DMS53 (cell line): ENCODE results near the gene CSF1.
"Not testable (repeated sequence)": the region's sequence is repeated elsewhere in the genome, so short reads cannot be mapped to it uniquely, and the experiment has no call there.

Source experiments
- DNase-seq: peaks from one replicate; lab custom pipeline; 2025; lab: John Stamatoyannopoulos, UW

Gene CSF1

GRCh38 chr1:109937738-109938137 is 27.1 kb downstream of the CSF1 start:
- peak; percentile 27 for DNase-seq

DNA sequence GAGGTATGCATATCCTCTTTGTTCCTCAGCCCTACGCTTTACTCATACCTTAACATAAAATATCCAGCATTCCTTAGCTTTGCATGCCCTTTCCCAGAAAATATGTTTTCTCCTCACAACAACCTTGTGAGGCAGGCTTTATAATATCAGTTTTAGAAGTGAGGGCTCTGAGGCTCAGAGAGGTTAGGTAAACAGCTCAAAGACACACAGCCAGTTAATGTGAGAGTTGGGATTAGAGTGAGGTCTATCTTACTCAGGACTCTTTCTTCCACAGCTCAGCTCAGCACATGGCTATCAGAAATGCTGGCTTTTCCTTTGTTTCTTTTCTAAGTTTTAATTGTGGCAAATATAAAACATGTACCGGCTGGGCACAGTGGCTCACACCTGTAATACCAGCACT is 27.9 kb downstream of the CSF1 start:
- DNase-seq = no peak

- no peak for DNase-seq
Measured at GRCh38 chr1:109942434-109942833, 31.8 kb downstream of the CSF1 start.

DNA sequence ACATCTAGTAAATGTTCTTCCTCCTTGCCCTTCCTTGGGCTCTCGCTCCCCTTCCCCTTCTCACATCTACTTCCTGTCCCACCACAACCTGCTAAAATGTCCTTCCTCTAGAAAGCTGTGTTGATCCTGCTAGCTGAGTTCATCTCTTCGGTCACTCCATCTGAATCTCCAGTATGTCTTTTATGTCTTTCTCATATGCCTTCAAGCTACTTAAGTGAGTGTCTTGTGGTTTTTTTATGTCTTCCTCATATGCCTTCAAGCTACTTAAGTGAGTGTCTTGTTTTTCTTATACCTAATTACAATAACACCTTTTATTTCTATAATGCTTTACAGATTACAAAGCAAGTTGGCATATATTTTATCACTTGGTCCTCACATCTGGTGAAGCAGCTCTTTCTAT is 33.9 kb downstream of the CSF1 start:
- no peak for DNase-seq

DNA sequence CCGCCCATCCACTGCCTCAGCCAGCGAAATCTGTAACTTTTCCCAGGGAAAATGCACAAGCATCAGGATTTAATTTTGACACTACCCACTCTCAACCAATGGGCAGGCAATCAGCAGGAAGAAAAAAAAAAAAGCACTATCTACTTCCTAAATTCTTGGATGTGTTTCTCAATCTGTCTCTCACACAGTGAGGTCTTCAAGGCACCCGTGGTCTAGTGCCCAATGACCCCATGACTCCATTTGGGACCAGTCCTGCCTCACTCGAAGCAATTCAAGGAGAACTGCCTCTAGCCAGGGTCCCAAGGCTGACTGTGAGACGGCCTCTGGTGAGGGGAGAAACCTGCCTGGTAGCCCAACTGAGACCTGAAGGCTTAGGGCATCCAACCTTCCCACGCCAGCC is 35.9 kb downstream of the CSF1 start:
- no peak for DNase-seq

- peak; percentile 47 for DNase-seq
Measured at GRCh38 chr1:109947582-109948284, 37.1 kb downstream of the CSF1 start.

GRCh38 chr1:109948285-109948630 is 37.6 kb downstream of the CSF1 start:
- DNase-seq = peak; percentile 30

- DNase-seq = no peak
Measured at GRCh38 chr1:109950038-109950437, 39.4 kb downstream of the CSF1 start.

DNA sequence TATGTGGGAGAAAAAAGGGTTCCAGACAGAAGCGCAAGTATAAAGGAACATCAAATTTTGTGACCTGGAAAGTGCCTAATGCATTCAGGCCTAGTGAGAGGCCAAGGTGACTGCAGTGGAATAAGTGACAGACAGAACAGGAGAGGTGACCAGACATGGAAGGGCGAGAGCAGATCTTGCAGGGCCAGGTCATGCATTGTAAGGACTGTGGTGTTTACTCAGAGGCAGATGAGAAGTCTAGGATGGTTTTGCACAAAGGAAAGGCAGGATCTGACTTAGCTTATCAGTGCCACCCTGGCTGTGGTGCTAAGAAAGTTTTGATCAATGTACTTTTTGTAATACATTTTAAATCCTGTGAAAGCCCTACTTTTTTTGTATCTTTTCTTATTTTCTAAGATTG is 39.9 kb downstream of the CSF1 start:
- peak; percentile 54 for DNase-seq

DNA sequence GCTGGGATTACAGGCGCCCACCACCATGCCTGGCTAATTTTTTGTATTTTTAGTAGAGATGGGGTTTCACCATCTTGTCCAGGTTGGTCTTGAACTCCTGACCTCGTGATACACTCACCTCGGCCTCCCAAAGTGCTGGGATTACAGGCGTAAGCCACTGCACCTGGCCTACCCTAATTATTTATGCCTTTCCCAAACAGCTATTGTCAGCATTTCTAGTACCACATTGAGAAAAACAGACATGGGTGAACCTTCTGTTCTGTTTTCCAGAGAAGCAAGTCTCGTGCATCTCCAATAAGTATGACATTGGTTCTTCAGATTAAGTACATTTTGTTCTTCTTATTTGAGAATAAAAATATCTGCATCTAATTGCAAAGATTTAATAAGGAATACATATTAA is 40.9 kb downstream of the CSF1 start:
- not testable (repeated sequence) for DNase-seq

DNA sequence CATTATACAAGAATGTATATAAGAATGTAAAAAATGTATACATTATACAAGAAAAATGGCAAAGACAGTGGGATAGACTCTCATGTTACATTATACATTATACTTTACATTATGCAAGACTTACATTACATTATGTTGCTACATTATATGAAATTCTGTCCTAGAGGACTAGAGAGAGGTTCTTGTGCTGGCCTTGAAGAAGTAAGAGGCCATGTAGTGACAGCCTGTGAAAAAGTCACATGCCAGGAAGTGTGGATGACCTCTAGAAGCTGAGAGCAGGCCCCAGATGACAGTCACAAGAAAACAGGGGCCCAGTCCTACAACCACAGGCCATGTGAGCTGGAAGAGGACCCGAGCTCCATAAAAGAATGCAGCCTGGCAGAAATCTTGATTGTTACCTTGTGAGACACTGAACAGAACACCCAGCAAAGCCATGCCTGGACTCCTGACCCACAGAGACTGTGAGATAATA is 43.4 kb downstream of the CSF1 start:
- DNase-seq = no peak

DNA sequence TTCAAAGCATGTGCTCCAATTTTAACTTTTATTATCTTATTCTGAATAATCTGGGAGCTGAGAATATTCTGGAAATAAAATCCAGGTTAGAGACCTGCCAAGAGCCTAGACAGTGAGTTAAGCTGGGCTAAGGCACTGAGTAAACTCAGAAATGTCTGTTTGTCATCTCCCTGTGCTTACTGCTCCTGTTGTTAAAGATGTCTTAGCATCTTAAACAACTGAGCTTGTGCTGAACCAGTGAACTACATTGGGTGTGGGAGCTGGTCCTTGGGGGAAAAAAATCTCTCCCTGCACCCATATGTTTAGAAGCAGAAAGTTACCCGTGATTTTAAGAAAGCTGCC is 49.0 kb downstream of the CSF1 start:
- DNase-seq = no peak

GRCh38 chr1:109959974-109960744 is 49.5 kb downstream of the CSF1 start:
- peak; percentile 93 for DNase-seq

DNA sequence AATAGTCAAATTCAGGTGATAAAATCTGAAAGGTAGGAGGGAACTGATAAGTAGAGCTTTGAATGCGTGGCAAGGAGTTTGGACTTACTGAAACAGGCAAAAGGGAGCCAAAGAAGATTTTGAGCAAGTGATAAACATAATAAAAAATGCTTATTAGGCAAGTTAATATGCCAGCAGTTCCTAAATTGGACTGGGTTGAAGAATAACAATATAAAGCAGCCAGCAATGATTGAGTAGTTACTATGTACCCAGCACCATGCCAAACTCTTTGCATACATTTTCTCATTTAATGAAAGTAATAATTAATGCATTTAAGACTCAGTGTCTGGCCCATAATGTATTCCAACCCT is 50.1 kb downstream of the CSF1 start:
- DNase-seq = no peak

DNA sequence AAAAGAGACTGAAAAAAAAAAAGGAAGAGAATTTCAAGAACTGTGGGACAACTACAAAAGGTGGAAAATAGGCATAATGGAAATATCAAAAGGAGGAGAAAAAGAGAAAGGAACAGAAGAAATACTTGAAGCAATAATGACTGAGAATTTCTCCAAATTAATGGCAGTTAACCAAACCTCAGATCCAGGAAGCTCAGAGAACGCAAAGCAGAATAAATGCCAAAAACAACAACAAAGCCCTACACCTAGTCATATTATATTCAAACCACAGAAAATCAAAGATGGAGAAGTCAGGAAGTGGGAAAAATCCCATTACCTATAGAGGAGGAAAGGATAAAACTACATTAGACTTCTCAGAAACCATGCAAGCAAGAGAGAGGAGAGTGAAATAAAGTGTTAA is 53.2 kb downstream of the CSF1 start:
- DNase-seq = no peak

GRCh38 chr1:109969146-109969829 is 58.6 kb downstream of the CSF1 start:
- DNase-seq = peak; percentile 61

DNA sequence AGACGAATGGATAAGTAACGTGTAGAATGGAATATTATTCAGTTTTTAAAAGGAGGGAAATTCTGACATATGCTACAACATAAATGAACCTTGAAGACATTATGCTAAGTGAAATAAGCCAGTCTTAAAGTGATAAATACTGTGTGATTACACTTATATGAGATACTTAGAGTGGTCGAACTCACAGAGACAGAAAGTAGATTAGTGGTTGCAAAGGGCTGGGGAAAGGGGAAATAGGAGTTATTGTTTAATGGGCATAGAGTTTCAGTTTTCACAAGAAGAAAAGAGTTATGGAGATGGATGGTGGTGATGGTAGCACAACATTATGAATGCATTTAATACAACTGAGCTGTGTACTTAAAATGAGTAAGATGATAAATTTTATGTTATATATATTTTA is 59.3 kb downstream of the CSF1 start:
- no peak for DNase-seq

DNA sequence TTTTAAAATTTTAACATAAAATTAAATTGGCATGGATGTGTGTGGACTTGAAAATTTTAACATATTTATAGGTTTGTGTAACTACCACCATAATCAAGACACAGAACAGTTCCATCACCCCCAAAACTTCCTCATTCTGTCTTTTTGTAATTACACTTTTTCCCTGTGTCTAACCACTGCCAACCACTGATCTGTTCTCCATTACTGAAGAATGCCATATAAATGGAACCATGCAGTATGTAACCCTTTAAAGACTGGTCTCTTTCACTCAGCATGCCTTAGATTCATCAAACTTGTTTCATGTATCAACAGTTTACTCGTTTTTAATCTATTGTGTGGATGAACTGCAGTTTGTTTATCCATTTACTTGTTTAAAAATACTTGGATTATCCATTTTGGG is 60.9 kb downstream of the CSF1 start:
- DNase-seq = no peak

DNA sequence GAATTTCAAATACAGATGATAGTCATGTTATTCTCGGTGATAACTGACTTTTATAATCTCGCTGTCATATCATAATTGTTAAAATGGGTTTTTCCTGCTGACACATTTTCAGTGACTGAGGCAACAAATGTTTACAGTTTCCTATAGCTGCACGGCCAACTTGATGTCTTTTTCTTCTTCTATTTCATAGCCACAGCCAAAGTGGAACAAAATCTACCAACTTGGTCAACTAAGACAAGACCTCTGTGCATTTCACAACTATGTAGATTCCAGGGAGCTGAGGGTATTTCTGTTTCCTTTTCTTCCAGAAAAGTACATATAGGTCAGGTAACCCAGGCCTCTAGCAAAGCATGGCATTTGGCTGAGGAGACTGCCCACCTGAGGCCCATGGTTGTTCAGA is 63.5 kb downstream of the CSF1 start:
- no peak for DNase-seq

DNA sequence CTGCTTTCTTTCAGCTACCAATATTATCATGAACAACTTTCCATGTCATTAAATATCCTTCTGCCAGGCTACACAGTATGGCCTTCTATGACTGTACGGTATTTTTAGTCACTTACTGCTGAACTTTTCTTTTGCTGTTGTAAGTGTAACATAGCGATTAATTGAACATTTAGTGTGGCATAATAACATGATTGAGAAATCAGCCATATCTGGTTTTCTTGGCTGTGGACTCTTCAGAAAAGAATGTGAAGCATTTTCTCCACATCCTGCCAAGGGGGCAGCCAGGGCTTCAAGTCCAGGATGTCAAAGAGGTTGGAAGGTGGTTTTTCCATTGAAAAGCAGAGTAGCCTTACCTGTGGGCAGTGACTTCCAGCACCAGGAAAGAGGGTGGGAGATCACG is 65.1 kb downstream of the CSF1 start:
- no peak for DNase-seq

GRCh38 chr1:109976762-109977161 is 66.1 kb downstream of the CSF1 start:
- DNase-seq = no peak

GRCh38 chr1:109977225-109977624 is 66.6 kb downstream of the CSF1 start:
- no peak for DNase-seq

GRCh38 chr1:109977657-109978378 is 67.2 kb downstream of the CSF1 start:
- no peak for DNase-seq
